ENCODE results near the gene SPTB.

- TF ChIP-seq CTCF (IDR thresholded peaks at IDR 0.05; ENCODE audit: low read length): no peak
- no peak for TF ChIP-seq EZH2 (optimal IDR thresholded peaks at IDR 0.05; ENCODE audit: low read depth, low read length)
- no peak for TF ChIP-seq EZH2phosphoT487 (IDR thresholded peaks at IDR 0.05; ENCODE audit: low read length)
Measured at GRCh38 chr14:64757601-64758000, 122.1 kb downstream of the SPTB start.
